GM11168 (cell line): ENCODE results near the gene HOXC12.

Experiments
- in situ Hi-C: fragments of 300-500 bp; cut with MboI; formaldehyde crosslinking; loops from one replicate; pipeline ENCODE4 v1.12.0; 2022; ENCODE audit warnings: low sequenced_read_pairs; ENCODE audit not compliant: unreplicated experiment

HOXC12 gene

GRCh38 chr12:53939141-53940108 lies 15.3 kb upstream of the HOXC12 start:
- in situ Hi-C loops, result no loop called here

GRCh38 chr12:53940443-53941014 lies 14.2 kb upstream of the HOXC12 start:
- in situ Hi-C loops, result no loop called here

DNA sequence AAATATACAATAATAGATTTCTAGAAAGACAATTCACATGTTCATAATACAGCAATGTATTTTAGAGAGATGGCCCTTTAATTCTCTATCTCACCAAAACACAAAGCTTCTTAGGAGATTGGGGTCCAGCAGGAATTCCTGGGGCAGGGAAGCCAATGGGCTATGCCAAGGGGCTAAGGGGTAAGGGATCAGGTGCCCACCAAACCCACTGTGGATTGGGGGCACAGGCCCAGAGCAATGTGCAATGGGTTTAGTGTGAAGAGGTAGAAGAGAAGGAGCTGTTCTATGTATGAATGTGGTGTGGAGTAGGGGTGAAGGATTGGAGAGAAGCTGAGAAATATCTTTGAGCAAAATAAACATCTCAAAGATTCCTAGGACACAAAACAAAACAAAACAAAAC lies 13.5 kb upstream of the HOXC12 start:
- in situ Hi-C loops, result no loop called here

DNA sequence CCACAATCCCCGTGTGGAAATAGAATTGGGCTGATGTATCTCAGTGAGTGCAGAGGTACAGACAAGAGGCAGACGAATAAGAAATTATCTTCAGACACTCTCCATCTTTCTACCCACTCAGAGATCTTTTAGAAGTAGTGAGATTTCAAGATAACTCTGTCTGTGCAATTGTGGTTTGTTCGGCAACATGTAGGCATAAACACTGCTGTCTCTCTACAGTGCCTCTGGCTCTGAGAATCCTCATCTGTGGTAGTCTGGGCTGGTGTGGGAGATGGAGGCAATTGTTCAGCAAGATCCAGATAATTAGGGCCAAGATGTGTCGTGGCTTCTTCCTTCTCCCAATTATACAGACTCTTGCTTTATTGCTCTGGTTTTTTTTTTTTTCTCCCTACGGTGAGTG lies 13.0 kb upstream of the HOXC12 start:
- in situ Hi-C loops, result no loop called here

DNA sequence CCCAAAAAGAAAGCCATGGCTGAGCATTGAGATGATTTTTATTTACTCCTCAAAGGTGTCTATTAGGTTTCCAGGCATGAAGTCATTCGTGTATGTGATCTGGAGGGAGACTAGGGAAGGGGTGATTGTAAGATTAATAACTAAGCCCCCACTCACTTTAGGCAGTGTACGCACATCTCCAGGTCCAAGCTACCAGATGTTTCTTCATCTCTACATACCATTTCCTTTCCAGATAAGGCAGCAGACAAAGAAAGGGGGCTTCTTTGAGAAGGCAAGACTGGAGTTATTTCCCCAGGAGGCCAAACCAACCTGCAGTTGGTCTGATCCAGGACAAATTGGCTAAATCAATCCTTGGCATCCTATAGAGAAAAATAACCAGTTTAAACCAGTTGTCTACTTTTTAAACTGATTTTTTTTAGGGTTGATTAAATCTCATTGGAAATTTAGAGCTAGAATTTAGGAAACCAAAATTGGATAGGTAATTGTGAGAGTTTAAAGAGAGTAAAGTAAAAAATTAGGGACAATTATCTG lies 12.2 kb upstream of the HOXC12 start:
- in situ Hi-C loops, result no loop called here

- in situ Hi-C loops, result no loop called here
These were observed 10.5 kb upstream of the HOXC12 start for GRCh38 chr12:53944209-53944608.

GRCh38 chr12:53944907-53945847 lies 9.5 kb upstream of the HOXC12 start:
- in situ Hi-C loops, result no loop called here

DNA sequence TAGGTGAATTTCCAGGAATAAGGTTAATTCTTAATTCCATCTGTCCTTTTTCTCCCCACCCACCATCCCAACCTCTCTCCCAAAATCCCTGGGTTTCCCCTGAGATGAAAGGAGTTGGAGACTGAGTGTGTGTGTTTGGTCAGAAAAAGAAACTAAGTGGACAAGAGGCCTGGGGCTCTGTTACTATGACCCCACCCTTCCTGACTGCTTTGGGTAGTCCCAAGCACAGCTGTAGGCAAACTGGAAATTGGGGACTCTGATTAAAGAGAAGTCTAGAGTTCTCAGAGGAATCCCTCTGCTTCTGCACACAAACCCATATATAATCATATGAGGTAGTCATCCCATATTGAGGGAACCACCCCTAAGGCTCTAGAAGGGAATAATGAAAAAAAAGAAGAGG lies 7.0 kb upstream of the HOXC12 start:
- in situ Hi-C loops, result no loop called here

DNA sequence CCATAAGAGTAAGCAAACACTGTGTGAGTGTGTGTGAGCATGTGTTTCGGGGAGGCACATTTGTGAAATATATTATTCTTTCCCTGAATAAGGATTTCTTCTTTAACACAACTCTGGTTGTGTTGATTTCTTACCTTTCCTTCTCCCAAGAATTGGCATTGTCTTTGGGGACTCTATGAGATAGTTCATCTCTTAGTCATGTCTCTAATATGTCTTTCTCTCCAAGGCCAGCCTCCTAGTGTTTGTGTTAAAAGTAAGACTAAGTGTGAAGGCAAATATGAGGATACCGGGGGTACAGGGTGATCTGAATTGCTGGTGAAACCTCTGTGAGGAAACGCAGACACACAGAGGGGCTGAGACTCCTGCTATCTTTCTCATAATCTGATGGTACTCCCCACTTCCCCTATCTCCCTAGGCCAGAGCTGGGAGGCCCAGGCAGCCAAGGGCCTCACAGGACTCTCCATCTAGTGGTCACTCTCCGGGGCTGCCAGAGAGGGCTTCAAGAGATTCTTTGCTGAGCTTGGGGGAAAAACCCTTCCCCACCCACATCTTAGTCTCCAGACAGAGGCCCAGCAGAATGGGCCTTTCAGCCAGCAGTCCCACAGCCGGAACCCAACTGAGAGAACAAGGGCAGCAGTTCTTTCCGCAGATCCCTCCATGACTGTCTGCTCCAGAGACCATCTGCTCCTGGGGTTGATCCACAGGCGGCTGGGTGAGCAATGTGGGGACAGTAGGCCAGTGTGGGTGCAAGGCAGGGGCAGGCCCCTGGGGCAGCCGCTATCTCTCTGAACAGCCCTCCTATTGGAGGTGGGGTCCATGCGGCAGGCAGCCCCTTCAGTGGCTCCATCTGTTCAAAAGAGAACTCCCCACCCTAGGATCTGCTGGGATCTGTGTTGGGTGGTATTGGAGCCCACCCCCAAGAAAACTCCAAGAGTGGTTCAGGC lies 5.8 kb upstream of the HOXC12 start:
- in situ Hi-C loops, result no loop called here

DNA sequence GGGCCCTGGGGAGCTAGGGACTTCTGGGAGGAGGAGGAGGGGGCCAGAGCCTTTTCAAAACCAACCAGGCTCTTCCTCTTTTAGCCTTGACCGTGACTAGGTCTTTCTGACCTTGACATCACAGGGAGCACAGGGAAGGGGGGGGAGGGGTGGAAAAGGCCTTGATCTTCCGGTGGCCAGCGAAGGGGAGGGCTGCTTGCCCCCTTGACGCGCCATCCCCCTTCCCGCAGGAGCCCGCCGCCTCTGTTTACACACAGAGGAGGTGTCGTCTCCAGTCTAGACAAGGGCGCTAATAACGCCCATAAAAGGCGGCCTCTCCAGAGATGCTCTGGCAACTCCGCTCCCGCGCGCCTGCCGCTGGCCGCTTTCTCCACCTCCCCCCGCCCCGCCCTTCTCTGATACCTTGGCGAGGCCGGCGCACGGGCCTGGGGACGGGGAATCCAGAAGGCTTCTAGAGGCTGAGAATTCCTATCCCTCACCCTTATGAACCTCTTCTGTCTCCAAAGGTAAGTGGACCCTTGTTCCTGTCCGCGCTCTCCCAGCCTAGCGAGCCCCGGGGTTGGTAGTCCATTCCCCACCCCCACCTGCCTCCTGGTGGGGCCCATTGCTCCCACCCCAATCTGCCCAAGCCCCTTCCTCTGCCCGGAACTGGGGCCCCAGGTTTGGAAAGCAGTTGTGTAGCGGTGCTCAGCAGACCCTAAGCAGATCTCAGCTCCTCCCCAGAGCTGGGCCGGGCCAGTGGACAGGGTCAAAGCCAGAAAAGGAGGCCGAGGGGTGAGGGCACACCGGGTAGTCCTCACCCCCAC lies 4.9 kb upstream of the HOXC12 start:
- in situ Hi-C loops, result no loop called here

- in situ Hi-C loops, result no loop called here
These were observed 4.3 kb upstream of the HOXC12 start for GRCh38 chr12:53950437-53950773.

- in situ Hi-C loops, result no loop called here
These were observed 3.7 kb upstream of the HOXC12 start for GRCh38 chr12:53950789-53951576.

DNA sequence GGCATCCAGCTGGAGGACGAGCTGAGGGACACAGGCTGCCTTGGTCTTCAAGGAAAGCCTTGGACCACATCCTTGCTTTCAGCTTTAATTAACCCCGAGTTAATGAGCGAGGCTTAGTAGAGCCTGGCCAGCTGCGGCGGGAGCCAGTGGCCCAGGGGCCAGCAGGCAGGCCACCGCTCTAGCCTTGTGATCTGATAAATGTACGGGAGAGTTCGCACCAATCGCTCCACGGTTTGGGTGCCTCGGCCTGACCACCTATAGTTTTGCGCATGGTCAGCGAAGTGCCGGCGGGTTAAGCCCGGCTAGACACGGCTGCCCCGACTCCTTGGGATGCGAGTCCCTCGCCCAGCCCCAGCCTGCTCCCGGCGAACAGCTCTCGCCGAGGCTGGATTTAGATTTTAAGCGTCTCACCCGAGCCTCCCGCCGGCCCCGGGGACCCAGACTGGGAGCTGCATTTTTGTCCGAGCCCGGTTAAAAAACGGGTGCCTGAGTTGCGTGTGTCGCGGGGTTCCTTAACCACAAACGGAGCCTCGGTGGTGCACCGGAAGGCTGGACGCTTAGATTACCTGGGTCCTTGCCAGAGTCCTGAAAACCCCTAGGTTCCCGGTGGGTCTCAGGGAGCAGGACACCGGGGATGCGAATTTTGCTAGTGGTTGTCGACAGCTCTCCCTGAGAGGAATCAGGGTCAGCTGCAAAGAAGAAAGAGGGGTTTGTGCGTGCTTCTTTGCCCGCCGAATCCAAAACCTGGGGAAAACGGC lies 2.9 kb upstream of the HOXC12 start:
- in situ Hi-C loops, result no loop called here

GRCh38 chr12:53952335-53952694 lies 2.4 kb upstream of the HOXC12 start:
- in situ Hi-C loops, result no loop called here

- in situ Hi-C loops, result no loop called here
These were observed 1.6 kb upstream of the HOXC12 start for GRCh38 chr12:53952871-53953734.
